Superior temporal gyrus (tissue), 1 donor: ENCODE data around the gene ZMYM1.
"Not testable (repeated sequence)": the region's sequence is repeated elsewhere in the genome, so short reads cannot be mapped to it uniquely, and the experiment has no call there.

Source experiments
- DNase-seq: peaks from one replicate; pipeline ENCODE4 v3.0.0-alpha.2; 2016; ENCODE audit errors: extremely low spot score

Gene ZMYM1

DNA sequence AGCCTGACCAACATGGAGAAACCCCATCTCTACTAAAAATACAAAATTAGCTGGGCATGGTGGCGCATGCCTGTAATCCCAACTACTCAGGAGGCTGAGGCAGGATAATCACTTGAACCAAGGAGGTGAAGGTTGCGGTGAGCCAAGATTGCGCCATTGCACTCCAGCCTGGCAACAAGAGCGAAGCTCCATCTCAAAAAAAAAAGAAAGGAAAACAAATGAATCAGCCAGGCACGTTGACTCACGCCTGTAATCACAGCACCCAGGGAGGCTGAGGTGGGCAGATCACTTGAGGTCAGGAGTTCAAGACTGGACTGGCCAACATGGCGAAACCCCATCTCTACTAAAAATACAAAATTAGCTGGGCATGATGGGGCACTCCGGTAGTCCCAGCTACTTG is 2.8 kb upstream of the ZMYM1 start:
- DNase-seq: not testable (repeated sequence)

DNA sequence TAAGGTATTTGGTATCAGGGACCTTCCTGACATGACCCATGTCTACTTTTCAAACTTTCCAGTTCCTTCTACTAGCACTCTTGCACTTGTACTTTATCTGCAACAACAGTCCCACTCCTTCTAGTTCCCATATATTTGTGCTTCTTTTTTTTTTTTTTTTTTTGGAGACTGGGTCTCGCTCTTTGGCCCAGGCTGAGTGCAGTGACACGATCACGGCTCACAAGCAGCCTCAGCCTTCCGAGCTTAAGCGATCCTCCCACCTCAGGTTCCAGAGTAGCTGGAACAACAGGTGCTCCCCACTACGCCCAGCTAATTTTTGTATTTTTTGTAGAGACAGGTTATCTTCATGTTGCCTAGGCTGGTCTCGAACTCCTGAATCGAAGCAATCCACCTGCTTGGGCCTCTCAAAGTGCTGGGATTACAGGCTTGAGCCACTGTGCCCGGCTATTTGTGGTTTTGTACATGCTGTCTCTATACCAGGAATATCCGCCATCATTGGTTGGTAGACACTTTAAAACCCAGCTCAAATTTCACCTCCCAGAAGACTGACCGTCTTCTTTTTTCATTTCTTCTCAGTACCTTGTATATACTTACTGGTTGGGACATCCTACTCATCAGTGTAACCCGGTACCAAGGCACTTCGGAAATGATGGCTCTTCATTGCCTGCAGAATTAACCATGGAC is 1.1 kb downstream of the ZMYM1 start:
- no peak for DNase-seq

DNA sequence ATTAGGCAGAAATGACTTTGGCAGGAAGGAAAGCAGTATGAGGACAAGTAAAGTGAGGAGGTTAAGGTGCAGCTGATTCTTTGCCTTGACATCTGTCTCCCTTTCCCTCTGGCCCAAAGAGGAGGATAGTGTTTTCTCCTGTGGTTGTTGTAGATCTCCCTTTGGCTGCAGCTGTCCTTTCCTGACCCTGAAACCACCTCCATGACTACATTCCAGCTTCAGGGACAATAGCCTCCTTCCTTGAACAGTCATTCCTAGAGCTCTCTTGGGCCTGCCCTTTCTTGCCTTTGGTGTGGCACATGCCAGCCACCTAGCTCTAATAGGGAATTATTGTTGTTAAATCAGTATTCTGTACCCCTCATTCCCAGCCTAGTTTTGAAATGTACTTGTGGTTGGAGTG is 6.2 kb downstream of the ZMYM1 start:
- DNase-seq: no peak

DNA sequence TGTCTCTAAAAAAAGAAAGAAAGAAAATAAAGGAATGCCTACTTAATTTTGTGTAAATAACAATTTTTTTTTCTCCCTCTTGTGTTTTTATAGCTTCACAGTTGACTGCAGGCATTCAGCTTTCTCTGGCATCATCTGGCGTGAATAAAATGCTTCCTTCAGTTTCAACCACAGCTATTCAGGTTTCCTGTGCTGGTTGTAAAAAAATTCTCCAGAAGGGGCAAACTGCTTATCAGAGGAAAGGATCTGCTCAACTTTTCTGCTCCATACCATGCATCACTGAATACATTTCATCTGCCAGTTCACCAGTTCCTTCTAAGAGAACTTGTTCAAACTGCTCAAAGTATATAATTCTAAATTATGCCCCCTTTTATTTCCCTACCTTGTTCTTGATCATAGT is 18.0 kb downstream of the ZMYM1 start:
- no peak for DNase-seq

DNA sequence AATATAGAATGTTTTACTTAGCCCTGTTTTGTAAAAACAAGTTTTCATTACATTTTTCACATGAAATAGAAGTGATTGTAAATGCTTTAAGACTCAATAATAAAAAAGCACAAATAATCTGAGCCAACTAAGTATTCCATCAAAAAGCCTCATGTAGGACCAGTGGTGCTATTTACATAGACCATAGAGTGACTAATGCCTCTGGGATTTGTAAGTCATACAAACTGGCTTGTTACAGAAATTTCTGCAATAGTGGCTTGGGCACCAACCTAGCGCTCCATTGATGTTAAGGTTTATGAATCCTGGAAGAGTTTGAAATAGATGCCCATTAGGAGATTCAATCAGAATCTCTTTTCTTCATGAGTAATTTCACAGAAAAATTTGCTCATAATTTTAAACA is 31.9 kb downstream of the ZMYM1 start:
- no peak for DNase-seq

DNA sequence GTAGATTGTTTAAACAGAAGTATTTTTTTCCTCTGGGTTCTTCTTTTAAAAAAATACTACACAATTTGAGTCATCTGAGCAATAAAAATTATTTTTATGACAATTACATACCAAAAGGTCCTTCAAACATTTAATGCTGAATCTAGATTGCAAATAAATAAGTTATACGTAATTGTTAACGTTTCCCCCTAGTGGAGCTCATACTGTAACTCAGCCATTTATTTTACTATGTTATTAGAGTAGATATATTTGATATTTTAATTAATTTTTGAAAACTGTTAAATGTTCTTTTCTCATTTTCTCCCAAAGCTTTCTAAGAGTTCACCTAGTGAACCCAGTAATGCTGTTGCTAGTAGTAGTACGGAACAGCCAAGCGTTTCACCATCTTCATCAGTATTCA is 33.5 kb downstream of the ZMYM1 start:
- no peak for DNase-seq

DNA sequence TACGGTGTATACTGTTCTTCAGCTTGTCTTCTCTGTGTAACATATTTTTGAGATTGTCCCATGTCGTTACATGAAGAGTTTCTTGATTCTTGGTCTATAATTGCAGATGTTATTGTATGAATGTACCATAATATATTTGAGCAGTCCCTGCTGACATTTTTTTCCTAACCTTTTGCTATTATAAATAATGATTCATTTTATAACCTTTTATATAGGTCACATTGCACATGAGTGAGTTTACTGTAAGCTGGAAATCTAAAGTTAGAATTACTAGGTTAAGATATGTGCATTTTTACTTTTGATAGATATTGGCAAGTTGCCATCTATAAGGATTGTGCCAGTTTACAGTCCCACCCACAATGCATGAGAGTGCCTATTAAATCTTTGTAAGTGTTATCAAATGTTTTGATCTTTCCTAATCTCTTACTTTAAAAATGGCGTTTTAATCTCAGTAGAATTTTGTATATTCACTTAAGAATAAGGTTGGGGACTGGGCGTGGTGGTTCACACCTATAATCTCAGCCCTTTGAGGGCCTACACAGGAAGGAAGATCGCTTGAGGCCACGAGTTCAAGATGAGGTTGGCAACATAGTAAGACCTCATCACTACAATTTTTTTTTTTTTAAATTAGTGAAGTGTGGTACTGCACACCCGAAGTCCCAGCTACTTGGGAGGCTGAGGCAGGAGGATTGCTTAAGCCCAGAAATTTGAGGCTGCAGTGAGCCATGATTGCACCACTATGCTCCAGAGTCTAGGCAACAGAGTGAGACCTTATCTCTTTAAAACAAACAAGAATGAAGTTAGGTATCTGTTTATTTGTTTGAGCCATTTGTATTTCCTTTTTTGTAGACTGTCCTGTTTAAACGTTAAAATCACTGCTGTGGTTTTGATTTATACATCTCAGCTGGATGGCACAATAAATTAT is 36.5 kb downstream of the ZMYM1 start:
- no peak for DNase-seq

DNA sequence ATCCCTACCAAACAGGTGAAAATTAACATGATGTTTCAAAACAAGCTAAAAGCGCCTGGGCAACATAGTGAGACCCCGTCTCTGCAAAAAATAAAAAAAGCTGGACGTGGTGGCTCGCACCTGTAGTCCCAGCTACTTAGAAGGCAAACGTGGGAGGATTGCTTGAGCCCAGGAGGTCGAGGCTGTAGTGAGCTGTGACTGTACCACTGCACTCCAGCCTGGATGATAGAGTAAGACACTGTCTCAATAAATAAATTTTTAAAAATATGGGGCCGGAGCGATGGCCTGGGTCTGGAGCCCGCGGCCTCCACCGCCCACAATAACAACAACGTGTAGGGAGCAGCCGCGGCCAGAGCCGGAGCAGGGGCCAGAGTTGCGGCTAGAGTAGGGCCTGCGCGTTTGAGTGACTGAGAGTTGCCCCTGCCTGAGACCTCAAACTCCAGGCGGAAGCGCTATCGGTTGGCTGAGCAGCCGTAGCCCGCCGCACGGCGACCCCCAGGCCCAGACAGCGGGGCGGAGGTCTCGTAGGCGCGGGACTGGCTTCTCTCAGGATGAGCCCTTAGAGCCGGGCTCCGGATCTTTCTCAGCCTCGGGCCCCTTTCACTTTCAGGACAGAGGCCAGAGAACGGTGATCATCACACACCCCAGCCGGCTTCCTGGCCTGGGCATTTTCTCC is 41.4 kb downstream of the ZMYM1 start:
- no peak for DNase-seq

DNA sequence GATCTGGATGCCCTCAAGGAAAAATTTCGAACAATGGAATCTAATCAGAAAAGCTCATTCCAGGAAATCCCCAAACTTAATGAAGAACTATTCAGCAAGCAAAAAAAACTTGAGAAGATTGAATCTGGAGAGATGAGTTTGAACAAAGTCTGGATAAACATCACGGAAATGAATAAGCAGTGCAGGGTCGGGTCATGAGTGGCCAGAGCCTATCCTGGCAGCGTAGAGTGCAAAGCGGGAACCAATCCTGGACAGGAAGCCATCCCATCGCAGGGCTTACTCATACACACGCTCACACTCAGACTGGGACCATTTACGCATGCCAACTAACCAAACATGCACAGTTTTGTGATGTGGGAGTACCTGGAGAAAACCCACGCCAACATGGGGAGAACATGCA is 43.1 kb downstream of the ZMYM1 start:
- DNase-seq: no peak

DNA sequence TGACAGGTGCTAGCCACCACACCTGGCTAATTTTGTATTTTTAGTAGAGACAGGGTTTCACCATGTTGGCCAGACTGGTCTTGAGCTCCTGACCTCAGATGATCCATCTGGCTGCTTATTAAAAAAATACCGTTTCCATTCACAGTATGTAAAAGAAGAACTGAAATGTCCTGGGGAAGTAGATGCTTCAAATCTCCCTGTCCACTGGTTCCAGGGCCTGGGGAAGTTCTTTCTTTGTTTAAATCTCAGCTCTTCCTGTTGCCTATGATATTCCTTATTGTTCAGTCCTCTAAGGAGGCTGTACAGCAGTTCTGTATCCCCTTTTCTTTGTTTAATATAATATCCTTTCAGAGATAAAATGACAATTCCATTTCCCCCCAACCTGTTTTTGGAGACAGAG is 47.4 kb downstream of the ZMYM1 start:
- DNase-seq: no peak

DNA sequence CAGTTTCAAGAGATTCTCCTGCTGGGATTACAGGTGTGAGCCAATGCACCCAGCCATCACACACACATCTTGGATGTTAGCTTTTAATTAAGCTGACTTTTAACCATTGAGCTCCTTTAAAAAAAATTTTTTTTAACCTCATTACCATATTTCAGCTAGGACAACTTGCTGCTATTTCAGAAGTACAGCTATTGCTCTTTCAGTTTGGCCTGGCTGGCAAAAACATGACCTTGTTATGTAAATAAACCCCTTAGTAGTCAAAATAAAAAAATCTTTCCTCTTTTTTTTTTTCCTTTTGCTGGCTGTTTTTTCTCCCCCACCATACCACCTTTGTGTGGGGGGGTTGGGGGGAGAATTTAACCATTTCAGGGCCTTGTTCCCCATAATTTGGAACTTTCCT is 49.9 kb downstream of the ZMYM1 start:
- no peak for DNase-seq

DNA sequence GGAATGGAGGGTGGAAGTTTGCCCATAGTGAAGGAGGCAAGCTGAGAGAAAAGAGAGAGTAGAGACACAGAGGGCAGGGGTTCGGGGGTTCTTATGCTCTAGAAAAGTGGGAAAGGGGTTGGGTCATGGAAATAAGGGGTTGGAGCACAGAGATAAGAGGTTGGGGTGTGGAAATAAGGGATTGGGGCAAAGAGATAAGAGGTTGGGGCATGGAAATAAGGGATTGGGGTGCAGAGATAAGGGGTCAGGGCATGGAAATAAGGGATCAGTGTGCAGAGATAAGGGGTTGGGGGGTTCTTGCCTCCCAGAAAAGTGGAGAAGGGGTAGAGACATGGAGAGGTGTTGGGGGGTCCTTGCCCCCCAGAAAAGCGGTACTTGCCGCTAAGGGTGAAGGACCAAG is 57.6 kb downstream of the ZMYM1 start:
- DNase-seq: no peak

DNA sequence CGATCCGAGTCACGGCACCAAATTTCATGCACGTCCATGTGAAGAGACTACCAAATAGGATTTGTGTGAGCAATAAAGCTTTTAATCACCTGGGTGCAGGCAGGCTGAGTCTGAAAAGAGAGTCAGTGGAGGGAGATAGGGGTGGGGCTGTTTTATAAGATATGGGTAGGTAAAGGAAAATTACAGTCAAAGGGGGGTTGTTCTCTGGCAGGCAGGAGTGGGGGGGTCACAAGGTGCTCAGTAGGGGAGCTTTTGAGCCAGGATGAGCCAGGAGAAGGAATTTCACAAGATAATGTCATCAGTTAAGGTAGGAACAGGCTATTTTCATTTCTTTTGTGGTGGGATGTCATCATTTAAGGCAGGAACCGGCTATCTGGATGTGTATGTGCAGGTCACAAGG is 58.4 kb downstream of the ZMYM1 start:
- not testable (repeated sequence) for DNase-seq

DNA sequence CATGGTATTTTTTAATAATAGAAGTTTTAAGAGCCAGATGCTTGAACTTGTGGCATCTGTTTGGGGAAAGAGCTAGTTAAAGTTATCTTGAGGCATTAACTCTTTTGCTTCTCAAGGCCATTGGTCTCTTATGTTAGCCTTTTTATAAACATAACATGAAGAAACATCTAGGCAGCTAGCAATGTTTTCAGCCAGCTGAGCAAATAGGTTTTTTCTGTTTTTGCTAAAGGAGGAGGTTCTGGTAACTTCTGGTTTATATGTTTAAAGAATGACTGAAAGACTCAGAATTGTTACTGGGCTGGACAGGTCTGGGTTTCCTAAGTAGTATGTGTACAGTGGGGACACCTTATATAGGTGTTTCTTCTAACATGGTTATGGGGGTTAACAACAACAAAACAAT is 63.1 kb downstream of the ZMYM1 start:
- not testable (repeated sequence) for DNase-seq

DNA sequence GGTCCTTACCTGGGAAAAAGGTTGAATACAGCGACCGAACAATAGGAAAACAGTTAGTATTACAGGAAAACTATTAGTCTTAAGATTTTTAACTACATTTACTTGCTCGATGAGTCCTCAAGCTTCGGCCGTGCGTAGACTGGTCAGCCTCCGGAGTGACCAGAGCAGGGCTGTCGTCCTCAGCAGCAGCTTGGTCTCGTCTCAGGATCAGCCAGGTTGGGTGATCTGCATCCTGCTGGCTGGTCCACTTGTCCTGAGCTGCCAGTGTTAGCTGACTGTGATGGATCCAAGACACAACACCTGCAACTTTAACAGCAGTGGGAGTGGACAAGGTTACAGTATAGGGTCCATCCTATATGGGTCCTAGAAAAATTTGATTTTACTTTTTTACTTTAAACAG is 63.5 kb downstream of the ZMYM1 start:
- DNase-seq: not testable (repeated sequence)

DNA sequence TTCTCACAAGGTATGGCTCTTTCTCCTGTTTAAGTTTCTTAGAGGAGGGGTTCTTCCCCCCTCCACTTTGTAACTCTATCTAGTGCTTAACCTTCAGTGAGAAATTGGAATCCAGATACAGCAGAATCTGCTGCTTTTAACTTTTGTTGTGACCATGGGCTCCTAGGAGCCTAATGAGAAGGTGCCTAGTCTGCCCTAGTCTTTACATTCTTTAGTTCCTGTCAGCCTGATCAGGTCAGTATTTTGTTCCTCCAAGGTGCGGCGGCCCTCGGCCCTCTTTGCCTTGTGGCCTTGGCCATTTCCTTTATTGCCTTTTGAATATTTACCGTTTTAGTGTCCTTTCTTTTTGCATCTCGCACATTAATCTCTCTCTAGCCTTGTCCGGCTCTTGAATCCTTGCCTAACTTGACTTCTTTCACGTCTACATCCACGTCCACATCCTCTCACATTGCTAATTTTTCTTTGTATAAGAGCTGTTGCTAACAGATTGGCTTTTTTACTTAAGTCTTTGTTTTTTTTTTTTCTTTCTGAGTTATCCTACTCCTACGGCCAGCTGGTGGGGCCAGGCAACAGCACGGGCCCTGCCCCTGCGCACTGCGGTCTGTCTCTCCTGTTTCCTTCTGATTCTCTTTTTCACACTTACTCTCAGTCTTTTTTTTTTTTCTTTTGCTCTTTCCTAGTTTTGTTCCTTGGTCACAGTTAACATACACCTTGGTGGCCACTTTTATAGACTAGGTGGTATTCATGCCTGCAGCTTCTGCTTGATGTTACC is 64.7 kb downstream of the ZMYM1 start:
- DNase-seq: no peak

DNA sequence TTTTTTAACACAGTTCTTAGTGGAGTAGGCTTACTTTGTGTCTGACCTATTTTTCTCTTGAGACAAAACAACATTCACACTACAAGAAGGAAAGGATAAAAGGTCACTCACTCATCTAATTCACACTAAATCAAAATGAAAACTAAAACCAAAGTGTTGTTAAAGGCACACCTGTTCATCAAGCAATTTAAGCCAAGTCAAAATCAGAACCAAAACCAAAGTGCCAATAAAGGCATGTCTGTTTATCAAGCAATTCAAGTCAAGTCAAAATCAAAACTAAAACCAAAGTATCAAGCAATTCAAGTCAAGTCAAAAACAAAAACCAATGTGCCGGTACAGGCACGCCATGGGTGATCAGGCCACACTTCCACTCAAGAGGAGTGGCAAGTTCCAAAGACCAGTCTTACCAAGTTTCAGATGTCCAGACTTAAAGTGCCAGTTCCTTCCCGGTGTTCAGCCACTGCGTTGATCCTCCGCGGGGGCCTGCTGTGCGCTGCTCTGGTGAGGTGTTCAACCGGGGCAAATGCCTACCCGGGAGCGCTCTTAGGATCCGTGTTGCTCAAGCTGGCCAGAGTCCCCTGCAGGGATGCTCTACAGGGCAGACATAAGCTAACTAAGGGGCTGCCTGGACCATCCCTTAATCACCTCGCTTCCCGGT is 66.8 kb downstream of the ZMYM1 start:
- not testable (repeated sequence) for DNase-seq

DNA sequence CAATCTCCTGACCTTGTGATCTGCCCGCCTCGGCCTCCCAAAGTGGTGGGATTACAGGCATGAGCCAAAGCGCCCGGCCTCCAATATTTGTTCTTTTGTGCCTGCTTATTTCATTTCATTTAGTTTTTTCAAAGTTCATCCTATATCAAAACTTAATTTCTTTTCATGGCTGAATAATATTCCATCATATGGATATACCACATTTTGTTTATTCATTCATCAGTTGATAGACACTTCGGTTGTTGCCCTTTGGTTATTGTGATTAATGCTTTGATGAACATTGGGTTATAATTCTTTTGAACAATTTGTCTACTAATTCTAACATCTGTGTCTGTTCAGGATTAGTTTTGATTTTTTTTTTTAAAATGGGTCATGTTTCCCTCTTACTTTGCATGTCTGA is 72.0 kb downstream of the ZMYM1 start:
- no peak for DNase-seq

DNA sequence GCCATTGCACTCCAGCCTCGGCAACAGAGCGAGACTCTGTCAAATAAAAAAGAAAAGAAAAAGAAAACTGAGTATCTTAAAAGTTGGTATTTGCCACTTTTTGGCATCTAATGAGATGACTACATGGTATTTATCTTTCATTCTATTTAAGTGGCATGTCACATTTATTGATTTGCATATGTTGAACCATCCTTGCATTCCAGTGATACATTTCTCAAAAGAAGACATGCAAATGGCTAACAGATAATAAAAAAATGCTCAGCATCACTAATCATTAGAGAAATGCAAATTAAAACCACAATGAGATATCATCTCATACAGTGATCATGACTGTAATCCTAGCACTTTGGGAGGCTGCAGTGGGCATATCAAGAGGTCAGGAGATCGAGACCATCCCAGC is 85.7 kb downstream of the ZMYM1 start:
- DNase-seq: no peak
